ENCODE measurements around the gene SHANK3. TPM values are rescaled to one million over a fixed set of nuclear protein-coding genes. Genes with fewer than 3 reads are reported as not detected.
"Not testable (repeated sequence)": the region's sequence is repeated elsewhere in the genome, so short reads cannot be mapped to it uniquely, and the experiment has no call there.

SHANK3 gene
- total and polyA plus RNA-seq, 5 experiments from 2014 or later = 0.05 TPM; not detected in 4

GRCh38 chr22:50633086-50633485, 39.5 kb upstream of the SHANK3 start:
- peaks cover 18 to 27% (median 21%) of the 10 kb centered on the region in 4 donors for H3K4me1 Mint-ChIP-seq
- H3K9me3 Mint-ChIP-seq = no peaks in the 10 kb centered on the region
- H3K27ac Mint-ChIP-seq = no peak overlapping the region
- H3K36me3 Mint-ChIP-seq = no peaks in the 10 kb centered on the region
- no peak overlapping the region for H3K4me3 Mint-ChIP-seq
- no peaks in the 10 kb centered on the region for H3K27me3 Mint-ChIP-seq
- no peak for DNase-seq
- no peak for ATAC-seq
- POLR2A ChIA-PET = interaction anchor here (0.6 to 1.4 kb wide), 3 partner anchors 12 to 14 kb away, joined by 3 to 4 read pairs (median 4); no protein-coding TSS in a partner anchor

GRCh38 chr22:50633771-50634170, 38.9 kb upstream of the SHANK3 start:
- ATAC-seq (no peak), DNase-seq (no peak)
- no peaks in the 10 kb centered on the region for H3K27me3 Mint-ChIP-seq
- peaks cover 12 to 20% (median 14%) of the 10 kb centered on the region in 4 donors for H3K4me1 Mint-ChIP-seq
- POLR2A ChIA-PET = interaction anchor here (0.6 to 1.4 kb wide), 2 partner anchors 13 to 14 kb away, joined by 4 read pairs; no protein-coding TSS in a partner anchor
- no peak overlapping the region for H3K27ac Mint-ChIP-seq
- H3K4me3 Mint-ChIP-seq = no peak overlapping the region
- H3K9me3 Mint-ChIP-seq = no peaks in the 10 kb centered on the region
- H3K36me3 Mint-ChIP-seq = no peaks in the 10 kb centered on the region

GRCh38 chr22:50635591-50635990, 37.0 kb upstream of the SHANK3 start:
- no peaks in the 10 kb centered on the region for H3K27me3 Mint-ChIP-seq
- ATAC-seq (no peak), DNase-seq (no peak)
- peaks cover 0 to 8% (median 5%) of the 10 kb centered on the region in 4 donors for H3K4me1 Mint-ChIP-seq
- peak overlapping the region in 1 of 10 donors; percentile 79 for H3K27ac Mint-ChIP-seq
- POLR2A ChIA-PET = no interaction called here
- H3K36me3 Mint-ChIP-seq = no peaks in the 10 kb centered on the region
- no peaks in the 10 kb centered on the region for H3K9me3 Mint-ChIP-seq
- no peak overlapping the region for H3K4me3 Mint-ChIP-seq

GRCh38 chr22:50640296-50640695, 32.3 kb upstream of the SHANK3 start:
- DNase-seq, H3K4me3 Mint-ChIP-seq, H3K4me1 Mint-ChIP-seq, ATAC-seq, POLR2A ChIA-PET, H3K9me3 Mint-ChIP-seq, H3K36me3 Mint-ChIP-seq, H3K27ac Mint-ChIP-seq: not testable (repeated sequence)
- peaks cover 0 to 10% (median 4%) of the 10 kb centered on the region in 5 donors for H3K27me3 Mint-ChIP-seq

GRCh38 chr22:50640857-50641647, 31.6 kb upstream of the SHANK3 start:
- ATAC-seq (no peak), DNase-seq (no peak)
- Mint-ChIP-seq H3K27ac (no peak overlapping the region), H3K4me1 (peaks cover 0 to 3% (median under 1%) of the 10 kb centered on the region in 4 donors), H3K27me3 (peaks cover 0 to 14% (median 7%) of the 10 kb centered on the region in 5 donors), H3K36me3 (no peaks in the 10 kb centered on the region), H3K4me3 (no peak overlapping the region), H3K9me3 (no peaks in the 10 kb centered on the region)
- POLR2A ChIA-PET = interaction anchor here (1.2 kb wide), 1 partner anchor 20 kb away, joined by 4 read pairs; no protein-coding TSS in a partner anchor

GRCh38 chr22:50641696-50642607, 30.7 kb upstream of the SHANK3 start:
- no peak overlapping the region for H3K4me3 Mint-ChIP-seq
- DNase-seq (no peak), ATAC-seq (peak in 1 of 2 donors; percentile 44)
- H3K27me3 Mint-ChIP-seq = peaks cover 0 to 19% (median 9%) of the 10 kb centered on the region in 5 donors
- POLR2A ChIA-PET = interaction anchor here (1.0 to 1.2 kb wide), 3 partner anchors 15 to 21 kb away, joined by 3 to 4 read pairs (median 4); no protein-coding TSS in a partner anchor
- H3K9me3 Mint-ChIP-seq = no peaks in the 10 kb centered on the region
- peaks cover 0 to 3% (median 0%) of the 10 kb centered on the region in 4 donors for H3K4me1 Mint-ChIP-seq
- H3K36me3 Mint-ChIP-seq = no peaks in the 10 kb centered on the region
- peak overlapping the region in 2 of 10 donors; percentile 24 to 28 for H3K27ac Mint-ChIP-seq

GRCh38 chr22:50643021-50643820, 29.4 kb upstream of the SHANK3 start:
- not testable (repeated sequence) for DNase-seq, ATAC-seq, H3K4me3 Mint-ChIP-seq, H3K27ac Mint-ChIP-seq, H3K36me3 Mint-ChIP-seq, H3K9me3 Mint-ChIP-seq, H3K4me1 Mint-ChIP-seq
- POLR2A ChIA-PET = interaction anchor here (0.6 to 1.2 kb wide), 3 partner anchors 16 to 544 kb away, joined by 3 to 5 read pairs (median 4); no protein-coding TSS in a partner anchor
- H3K27me3 Mint-ChIP-seq = peaks cover 0 to 19% (median 9%) of the 10 kb centered on the region in 5 donors

GRCh38 chr22:50643821-50644101, 28.9 kb upstream of the SHANK3 start:
- DNase-seq, H3K36me3 Mint-ChIP-seq, POLR2A ChIA-PET, H3K4me1 Mint-ChIP-seq, H3K9me3 Mint-ChIP-seq, ATAC-seq, H3K4me3 Mint-ChIP-seq, H3K27ac Mint-ChIP-seq: not testable (repeated sequence)
- H3K27me3 Mint-ChIP-seq = peaks cover 0 to 19% (median 9%) of the 10 kb centered on the region in 5 donors

- peaks cover 0 to 7% (median 2%) of the 10 kb centered on the region in 9 donors for H3K9me3 Mint-ChIP-seq
- H3K4me3 Mint-ChIP-seq = no peak overlapping the region
- DNase-seq (no peak), ATAC-seq (no peak)
- no peaks in the 10 kb centered on the region for H3K4me1 Mint-ChIP-seq
- POLR2A ChIA-PET = no interaction called here
- H3K36me3 Mint-ChIP-seq = peaks cover 0 to 7% (median 0%) of the 10 kb centered on the region in 3 donors
- H3K27ac Mint-ChIP-seq = no peak overlapping the region
- peaks cover 0 to 20% (median 3%) of the 10 kb centered on the region in 5 donors for H3K27me3 Mint-ChIP-seq
Measured at GRCh38 chr22:50653256-50653655, 19.4 kb upstream of the SHANK3 start.

- H3K27ac Mint-ChIP-seq, DNase-seq, ATAC-seq, H3K36me3 Mint-ChIP-seq, POLR2A ChIA-PET, H3K4me3 Mint-ChIP-seq, H3K9me3 Mint-ChIP-seq, H3K4me1 Mint-ChIP-seq: not testable (repeated sequence)
- peaks cover 0 to 20% (median 7%) of the 10 kb centered on the region in 5 donors for H3K27me3 Mint-ChIP-seq
Measured at GRCh38 chr22:50654664-50655063, 18.0 kb upstream of the SHANK3 start.

GRCh38 chr22:50656122-50657070, 16.2 kb upstream of the SHANK3 start:
- H3K27me3 Mint-ChIP-seq = peaks cover 0 to 23% (median 9%) of the 10 kb centered on the region in 5 donors
- no peak overlapping the region for H3K27ac Mint-ChIP-seq
- POLR2A ChIA-PET = no interaction called here
- no peaks in the 10 kb centered on the region for H3K4me1 Mint-ChIP-seq
- H3K9me3 Mint-ChIP-seq = no peaks in the 10 kb centered on the region
- no peak for DNase-seq
- no peaks in the 10 kb centered on the region for H3K36me3 Mint-ChIP-seq
- no peak overlapping the region for H3K4me3 Mint-ChIP-seq
- no peak for ATAC-seq
